Thyroid gland (tissue), 4 donors: ENCODE measurements around the gene CLIP4.

Experiments
- CTCF ChIP-seq, 6 experiments: fragments of 200-600 bp in 3 of 6; fragments of 450-650 bp in 3 of 6; sonication (generic) in 3 of 6; IDR thresholded peaks; one replicate each; pipeline ENCODE4 v1.5.1; 2016 to 2019; ENCODE audit warnings: antibody characterized with exemption in 6 of 6, mild to moderate bottlenecking in 2 of 6, inconsistent platforms in 1 of 6, moderate library complexity in 1 of 6
- POLR2A ChIP-seq, 2 donors: fragments of 450-650 bp; IDR thresholded peaks; one replicate each; pipeline ENCODE4 v1.6.1; 2017; ENCODE audit warnings: antibody characterized with exemption in 2 of 2, mild to moderate bottlenecking in 2 of 2, moderate library complexity in 1 of 2

- TF ChIP-seq CTCF (IDR thresholded peaks at IDR 0.05), result no peak
- TF ChIP-seq POLR2A (IDR thresholded peaks at IDR 0.05), result no peak
Measured at GRCh38 chr2:29182334-29182733, 67.1 kb downstream of the CLIP4 start.
